ENCODE results near the gene PIP4K2C.
"Not testable (repeated sequence)": the region's sequence is repeated elsewhere in the genome, so short reads cannot be mapped to it uniquely, and the experiment has no call there.

Gene PIP4K2C

DNA sequence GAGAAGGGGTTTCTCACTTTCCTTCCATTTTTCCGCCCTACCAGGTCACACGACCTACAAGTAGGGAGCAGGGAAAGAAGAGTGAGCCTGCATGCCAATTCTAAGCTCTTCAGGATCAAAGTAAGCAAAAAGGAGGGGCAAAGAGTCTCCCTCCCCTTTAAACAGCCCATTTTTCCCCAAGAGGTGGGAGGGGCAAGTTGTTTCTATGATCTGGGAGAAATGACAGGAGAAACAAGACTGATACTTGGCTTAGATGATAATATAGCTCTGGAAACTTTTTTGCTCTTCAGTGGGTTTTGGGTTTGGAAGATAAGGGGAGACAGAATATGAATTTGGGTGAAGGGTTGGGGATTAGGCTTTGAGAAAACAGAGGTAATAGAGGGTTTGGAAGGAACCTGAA lies 15.4 kb downstream of the PIP4K2C start:
- DNase-seq, result no peak
- intact Hi-C loops (cut with DNase I), result no loop called here

DNA sequence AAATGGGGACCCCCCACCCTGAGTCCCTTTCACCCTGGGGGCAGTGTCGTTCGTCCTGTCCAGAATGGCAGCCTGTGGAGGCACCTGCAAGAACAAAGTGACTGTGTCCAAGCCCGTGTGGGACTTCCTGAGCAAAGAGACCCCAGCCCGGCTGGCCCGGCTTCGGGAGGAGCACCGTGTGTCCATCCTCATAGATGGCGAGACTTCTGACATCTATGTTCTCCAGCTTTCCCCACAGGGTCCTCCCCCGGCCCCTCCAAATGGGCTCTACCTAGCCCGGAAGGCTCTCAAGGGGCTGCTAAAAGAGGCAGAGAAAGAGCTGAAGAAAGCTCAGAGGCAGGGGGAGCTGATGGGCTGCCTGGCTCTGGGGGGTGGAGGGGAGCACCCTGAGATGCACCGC lies 15.8 kb downstream of the PIP4K2C start:
- intact Hi-C loops (cut with DNase I), result no loop called here
- DNase-seq, result peak in 1 of 10 donors; percentile 82

GRCh38 chr12:57607958-57608663 lies 17.1 kb downstream of the PIP4K2C start:
- intact Hi-C loops (cut with DNase I), result no loop called here
- peak in 1 of 10 donors; percentile 38 for DNase-seq

- intact Hi-C loops (cut with DNase I), result no loop called here
- peak in 1 of 10 donors; percentile 37 for DNase-seq
These were observed 18.2 kb downstream of the PIP4K2C start for GRCh38 chr12:57609101-57609780.

GRCh38 chr12:57609781-57610553 lies 19.0 kb downstream of the PIP4K2C start:
- intact Hi-C loops (cut with DNase I), result no loop called here
- peak in 1 of 10 donors; percentile 59 for DNase-seq

GRCh38 chr12:57610554-57611107 lies 19.6 kb downstream of the PIP4K2C start:
- intact Hi-C loops (cut with DNase I), result no loop called here
- DNase-seq, result peak in 1 of 10 donors; percentile 73

DNA sequence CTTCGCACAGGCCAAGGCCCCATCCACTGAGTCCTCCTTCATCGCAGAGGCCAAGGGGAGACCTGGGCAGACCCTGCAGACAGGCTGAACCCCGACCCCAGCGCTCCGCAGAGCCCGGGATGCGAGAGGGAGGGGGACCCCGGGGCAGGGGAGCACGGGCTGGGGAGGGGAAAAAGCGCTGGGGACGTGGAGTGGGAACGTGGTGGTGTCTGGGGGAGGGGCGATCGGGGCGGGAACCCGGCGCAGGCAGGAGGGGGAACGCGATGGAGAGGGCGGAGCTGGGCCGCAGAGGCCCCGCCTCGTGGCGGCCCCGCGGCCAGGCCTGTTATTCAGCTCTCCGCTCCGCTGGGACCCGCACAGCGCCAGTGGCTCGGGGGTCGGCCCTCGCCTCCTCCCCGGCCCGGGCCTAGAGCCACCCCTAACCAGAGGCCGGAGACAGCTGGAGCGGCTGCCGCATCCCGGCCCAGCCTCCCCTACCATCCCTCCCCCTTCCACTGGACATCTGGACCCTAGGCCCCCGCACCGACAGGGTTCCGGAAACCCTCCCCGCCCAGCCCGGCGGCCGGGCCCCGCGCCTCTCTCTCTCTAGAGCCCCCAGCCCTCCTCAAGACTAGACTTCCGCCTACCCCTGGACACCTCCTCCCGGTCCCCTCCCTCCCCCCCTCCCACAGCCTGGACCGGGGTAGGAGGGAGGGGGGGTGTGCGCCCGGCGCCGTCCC lies 20.3 kb downstream of the PIP4K2C start, which contains the start of gene ARHGEF25:
ARHGEF25 (plus strand) TSS at position 328 of the 719 bp plus-strand sequence. CDS start 460 bp downstream, outside the sequence.
- peak; percentile 53 to 93 (median 70) for DNase-seq
- intact Hi-C loops (cut with DNase I), result no loop called here

DNA sequence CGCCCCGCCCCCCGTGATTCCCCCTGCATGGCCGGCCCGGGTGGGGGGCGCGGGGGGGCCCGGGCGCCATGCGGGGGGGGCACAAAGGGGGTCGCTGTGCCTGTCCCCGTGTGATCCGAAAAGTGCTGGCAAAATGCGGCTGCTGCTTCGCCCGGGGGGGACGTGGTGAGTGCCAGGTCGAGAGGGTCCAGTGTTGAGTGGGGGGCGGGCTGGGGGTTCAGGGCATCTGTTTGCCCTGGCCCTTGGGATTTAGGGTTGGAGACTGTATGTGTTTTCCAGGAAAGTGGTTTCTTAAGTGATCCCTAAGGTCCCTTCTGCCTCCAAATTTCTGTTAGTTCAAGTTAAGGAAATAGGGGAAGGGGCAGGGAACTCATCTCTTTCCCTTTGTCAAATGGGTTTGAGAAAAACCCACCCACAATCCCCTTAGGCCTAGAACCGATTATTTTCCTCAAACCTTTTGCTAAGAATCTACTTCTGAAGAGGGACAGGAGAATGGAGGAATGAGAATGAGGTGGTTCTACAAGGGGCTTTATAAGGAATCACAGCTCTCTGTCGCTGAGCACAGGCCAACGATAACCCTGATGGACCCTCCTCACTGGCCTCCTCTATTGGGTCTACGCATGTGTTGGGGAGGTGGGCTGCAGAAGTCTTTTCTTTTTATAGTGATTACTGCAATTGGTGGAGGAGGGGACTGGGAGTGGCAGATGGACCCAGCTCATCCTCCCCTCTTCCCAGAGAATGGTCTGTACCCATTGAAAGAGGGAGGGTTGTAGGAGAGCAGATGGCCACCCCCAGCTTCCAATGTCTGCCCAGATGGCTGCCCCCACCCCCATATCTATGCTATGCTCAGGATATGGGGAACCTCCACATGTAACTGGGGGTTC lies 21.1 kb downstream of the PIP4K2C start:
- peak in 2 of 10 donors; percentile 29 to 89 for DNase-seq
- intact Hi-C loops (cut with DNase I), result no loop called here

DNA sequence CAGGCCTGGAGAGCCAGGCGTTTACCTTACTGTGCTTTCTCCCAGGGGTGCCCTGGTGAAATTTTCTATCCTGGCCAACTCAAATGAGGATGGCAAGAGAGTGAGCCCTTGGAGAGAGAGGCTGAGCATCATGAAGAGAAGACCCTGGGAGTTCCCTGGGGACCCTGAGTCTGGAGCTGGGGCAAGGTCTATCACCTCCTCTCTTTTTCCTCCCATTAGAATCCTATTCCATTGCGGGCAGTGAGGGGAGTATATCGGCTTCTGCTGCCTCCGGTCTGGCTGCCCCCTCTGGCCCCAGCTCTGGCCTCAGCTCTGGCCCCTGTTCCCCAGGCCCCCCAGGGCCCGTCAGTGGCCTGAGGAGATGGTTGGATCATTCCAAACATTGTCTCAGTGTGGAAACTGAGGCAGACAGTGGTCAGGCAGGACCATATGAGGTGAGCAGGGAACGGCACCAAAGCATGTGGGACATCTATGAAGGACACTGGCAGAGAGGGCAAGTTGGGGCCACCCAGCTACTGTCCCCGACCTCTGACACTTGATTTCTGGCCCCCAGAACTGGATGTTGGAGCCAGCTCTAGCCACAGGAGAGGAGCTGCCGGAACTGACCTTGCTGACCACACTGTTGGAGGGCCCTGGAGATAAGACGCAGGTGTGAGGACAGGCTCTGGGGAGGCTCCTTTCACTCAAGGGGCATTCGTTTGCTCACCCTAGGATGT lies 21.9 kb downstream of the PIP4K2C start:
- DNase-seq, result peak in 1 of 10 donors; percentile 68
- intact Hi-C loops (cut with DNase I), result no loop called here

GRCh38 chr12:57613427-57614109 lies 22.6 kb downstream of the PIP4K2C start:
- intact Hi-C loops (cut with DNase I), result no loop called here
- DNase-seq, result peak in 1 of 10 donors; percentile 14

GRCh38 chr12:57614178-57614947 lies 23.4 kb downstream of the PIP4K2C start:
- peak in 3 of 10 donors; percentile 53 to 89 (median 85) for DNase-seq
- intact Hi-C loops (cut with DNase I), result no loop called here

DNA sequence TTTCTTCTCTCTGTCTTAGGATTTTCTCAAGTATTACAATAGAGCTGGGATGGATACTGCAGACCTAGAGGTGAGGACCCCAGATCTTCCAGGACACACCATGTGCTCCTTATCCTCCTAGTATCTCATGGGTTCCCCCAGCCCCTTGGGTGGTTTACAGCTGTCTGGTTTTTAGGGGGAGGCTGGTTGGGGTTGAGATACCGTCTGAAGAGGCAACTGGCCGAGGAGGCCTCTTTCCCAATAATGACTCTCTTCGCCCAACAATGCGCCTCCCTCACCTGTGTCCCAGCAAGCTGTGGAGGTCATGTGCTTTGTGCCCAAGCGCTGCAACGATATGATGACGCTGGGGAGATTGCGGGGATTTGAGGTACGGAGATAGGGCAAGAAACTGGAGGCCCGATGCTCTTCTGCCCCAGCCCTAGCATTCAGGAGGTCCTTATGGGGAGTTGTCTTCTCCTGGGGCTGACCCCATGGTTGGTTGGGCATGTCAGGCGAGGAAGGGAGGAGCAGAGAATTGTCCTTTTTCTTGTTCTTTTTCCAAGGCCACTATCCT lies 24.0 kb downstream of the PIP4K2C start:
- peak in 1 of 10 donors; percentile 40 for DNase-seq
- intact Hi-C loops (cut with DNase I), result no loop called here

- no peak for DNase-seq
- intact Hi-C loops (cut with DNase I), result no loop called here
These were observed 24.6 kb downstream of the PIP4K2C start for GRCh38 chr12:57615637-57616036.

DNA sequence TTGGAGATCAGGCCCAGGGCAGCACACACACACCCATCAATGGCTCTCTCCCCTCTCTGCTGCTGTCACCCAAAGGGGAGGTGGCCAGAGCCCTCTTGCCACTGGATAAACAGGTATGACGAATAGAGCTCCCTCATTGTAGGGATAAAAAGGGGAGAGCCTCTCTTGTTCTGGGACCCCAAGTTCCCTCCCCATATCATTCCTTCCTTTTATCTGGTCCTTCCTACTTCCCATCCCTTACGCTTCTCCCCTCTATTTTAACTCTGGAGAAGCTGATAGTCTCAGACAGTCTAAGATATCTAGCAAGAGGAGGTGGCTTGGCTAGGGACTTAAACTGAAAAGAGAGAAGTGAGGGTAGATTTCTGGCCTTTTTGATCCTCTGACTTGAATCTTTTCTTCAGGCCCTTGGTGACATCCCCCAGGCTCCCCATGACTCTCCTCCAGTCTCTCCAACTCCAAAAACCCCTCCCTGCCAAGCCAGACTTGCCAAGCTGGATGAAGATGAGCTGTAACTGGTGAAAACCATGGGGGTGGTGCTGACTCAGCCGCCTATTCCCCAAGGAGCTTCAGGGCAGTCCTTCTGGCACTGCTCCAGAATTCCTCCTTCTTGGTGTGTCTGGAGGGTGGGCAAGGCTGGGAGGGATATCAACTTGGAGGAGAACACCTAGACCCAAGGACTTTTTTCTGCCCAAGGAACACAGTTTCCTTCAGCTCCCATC lies 25.6 kb downstream of the PIP4K2C start:
- peak in 2 of 10 donors; percentile 48 to 89 for DNase-seq
- intact Hi-C loops (cut with DNase I), result no loop called here

- intact Hi-C loops (cut with DNase I), result no loop called here
These were observed 26.9 kb downstream of the PIP4K2C start for GRCh38 chr12:57617942-57618341.

DNA sequence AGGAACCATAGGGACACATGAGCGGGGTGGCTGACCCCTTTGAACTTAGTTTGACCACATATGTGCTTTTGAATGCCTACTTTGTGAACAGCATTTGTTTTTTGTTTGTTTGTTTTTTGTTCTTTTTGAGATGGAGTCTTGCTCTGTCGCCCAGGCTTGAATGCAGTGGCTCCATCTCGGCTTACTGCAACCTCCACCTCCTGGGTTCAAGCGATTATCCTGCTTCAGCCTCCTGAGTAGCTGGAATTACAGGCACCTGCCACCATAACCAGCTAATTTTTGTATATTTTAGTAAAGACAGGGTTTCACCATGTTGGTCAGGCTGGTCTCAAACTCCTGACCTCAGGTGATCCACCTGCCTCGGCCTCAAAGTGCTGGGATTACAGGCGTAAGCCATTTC lies 27.4 kb downstream of the PIP4K2C start:
- DNase-seq; intact Hi-C loops (cut with DNase I): not testable (repeated sequence)

More at GRCh38 chr12:57617942-57618341, 26.9 kb downstream of the PIP4K2C start:
- DNase-seq, result no peak
